Activated effector memory CD4-positive, alpha-beta T cell treated with Interleukin-2 at 50 U/mL for 16 hours (primary cell): Measurements from ENCODE around the gene ZDHHC14.

Experiments
- DNase-seq: peaks from one replicate; pipeline ENCODE4 v3.0.0-alpha.2; 2020

The ZDHHC14 gene

GRCh38 chr6:157607317-157608109 is 226.5 kb downstream of the ZDHHC14 start:
- no peak for DNase-seq

- DNase-seq = no peak
Measured at GRCh38 chr6:157608221-157609075, 227.5 kb downstream of the ZDHHC14 start.

GRCh38 chr6:157609117-157609516 is 228.1 kb downstream of the ZDHHC14 start:
- DNase-seq = no peak

DNA sequence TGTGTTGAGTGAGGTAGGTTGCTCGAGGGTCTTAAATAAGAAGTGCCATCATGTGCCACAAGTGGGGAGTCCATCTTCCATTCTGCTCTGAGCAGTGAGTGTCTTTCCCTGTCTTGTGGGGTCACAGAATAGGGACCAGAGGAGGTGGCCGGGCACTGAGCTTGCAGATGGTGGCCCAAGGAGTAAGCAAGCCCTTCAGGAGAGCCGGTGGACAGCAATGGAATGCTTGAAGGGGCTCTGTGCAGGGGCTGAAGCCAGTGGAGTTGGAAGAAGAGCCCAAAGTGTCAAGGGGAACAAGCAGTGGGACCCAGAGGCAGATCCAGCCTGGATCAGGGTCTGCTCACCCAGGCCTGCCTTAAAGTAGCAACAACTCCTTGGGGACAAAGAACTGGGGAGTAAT is 228.6 kb downstream of the ZDHHC14 start:
- DNase-seq = no peak

GRCh38 chr6:157610451-157610999 is 229.5 kb downstream of the ZDHHC14 start:
- no peak for DNase-seq

DNA sequence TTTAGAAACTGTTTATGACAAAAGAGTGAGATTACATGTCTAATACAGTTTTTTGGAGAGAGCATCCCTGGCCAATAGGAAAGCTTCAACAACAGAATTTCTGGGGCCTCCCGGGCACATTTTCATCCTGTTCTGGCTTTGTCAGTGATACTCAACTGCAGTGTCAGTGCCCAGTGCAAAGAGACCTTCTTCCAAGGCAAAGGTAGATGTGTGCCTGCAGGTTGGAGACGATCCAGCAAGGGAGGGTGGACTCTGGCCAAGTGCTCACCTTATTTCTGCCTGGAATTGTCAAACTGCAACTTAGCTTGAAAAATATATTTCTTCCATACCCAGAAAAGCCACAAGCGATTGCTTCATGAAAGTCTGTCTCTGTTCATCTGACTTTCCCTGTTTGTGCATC is 230.4 kb downstream of the ZDHHC14 start:
- no peak for DNase-seq

GRCh38 chr6:157613011-157613522 is 232.1 kb downstream of the ZDHHC14 start:
- no peak for DNase-seq

- no peak for DNase-seq
Measured at GRCh38 chr6:157614026-157614568, 233.1 kb downstream of the ZDHHC14 start.

- no peak for DNase-seq
Measured at GRCh38 chr6:157615420-157615769, 234.4 kb downstream of the ZDHHC14 start.

DNA sequence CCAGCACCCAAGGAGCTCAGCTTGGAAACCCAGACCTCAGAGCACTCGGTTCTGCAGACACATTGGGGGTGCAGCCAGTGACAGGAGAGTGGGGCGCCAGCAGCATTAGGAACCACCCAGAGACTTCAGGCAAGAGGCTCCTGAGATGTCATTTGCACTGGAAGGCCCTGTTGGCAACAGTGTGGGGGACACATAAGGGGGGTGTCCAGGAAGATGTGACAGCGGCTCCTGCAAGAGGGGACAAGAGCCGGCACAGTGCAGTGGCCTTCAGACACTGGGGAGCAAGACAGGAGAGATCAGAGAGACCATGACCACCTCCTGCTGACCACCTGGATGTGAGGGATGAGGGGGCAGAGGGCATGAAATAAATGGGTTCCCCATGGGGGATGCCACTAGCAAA is 235.0 kb downstream of the ZDHHC14 start:
- DNase-seq = no peak

GRCh38 chr6:157620944-157621343 is 240.0 kb downstream of the ZDHHC14 start:
- no peak for DNase-seq

DNA sequence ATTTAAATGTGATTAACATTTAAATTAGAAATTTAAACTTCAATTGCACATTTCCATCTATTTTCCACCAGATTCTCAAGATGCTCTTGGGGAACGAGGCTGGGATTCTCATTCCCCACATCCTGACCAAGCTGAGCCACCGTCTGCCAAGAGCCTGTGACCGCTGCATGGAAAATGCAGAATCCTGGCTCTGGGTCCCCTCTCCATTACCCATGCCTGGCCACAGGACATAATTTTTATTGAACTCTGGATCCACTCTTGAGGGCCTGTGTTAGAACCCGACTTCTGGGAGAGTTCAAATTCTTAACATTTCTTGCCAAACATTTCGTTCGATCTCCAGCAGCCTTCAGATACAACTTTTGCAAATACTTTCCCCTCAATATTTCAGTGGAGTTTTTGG is 240.4 kb downstream of the ZDHHC14 start:
- no peak for DNase-seq

GRCh38 chr6:157622427-157622826 is 241.4 kb downstream of the ZDHHC14 start:
- no peak for DNase-seq

DNA sequence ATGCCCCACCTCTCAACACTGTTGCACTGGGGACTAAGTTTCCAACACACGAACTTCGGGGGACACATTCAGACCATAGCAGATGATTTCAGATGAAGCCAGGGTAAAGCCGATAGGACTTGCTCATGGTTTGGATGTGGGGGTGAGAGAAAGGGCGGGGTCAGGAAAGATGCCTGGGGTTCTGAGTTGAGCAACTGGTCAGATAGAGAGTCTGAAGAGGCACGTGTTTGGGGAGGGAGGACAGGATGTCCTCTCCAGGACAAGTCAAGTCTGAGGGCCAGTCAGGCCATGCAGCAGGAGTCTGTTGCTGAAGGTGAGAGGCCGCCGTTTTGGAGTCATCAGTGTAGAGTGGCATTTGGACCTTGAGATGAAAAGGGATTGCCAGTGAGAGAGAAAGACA is 244.1 kb downstream of the ZDHHC14 start:
- no peak for DNase-seq

- no peak for DNase-seq
Measured at GRCh38 chr6:157625764-157626163, 244.8 kb downstream of the ZDHHC14 start.

DNA sequence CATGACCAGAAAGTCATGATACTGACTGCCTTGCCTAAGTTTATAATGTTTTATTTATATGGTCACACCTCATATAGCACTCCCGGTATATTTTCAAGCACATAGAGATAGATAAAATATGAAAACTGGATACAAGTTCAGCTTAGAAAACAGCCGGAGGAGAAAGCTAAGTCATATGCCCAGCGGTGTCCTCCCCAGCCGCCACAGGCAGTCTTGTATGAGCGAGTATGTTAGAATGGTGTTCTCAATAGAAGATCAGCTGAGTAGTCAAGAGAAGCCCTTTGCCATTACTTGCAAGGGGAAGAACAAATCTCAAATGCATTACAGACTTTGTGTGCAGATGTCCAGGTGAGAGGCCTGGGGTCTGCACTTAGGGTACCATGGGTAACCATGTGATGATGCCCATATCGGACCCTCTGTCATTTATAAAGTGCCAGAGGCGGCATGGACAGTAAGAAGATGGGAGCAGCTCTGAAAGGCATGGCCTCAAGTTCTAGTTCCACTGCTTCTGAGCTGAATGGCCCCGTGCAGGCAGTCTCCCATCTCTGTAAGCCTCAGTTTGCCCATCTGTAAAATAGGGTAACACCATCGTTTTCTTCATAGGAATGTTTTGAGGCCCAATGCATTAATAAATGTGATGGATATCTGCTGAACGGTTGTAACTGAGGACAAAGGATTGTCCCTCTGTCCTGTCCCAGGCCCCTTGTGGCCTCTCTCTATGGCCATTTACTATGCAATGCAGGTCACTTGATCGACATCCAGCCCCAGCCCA is 246.4 kb downstream of the ZDHHC14 start:
- DNase-seq = no peak

- DNase-seq = no peak
Measured at GRCh38 chr6:157628463-157628862, 247.5 kb downstream of the ZDHHC14 start.

DNA sequence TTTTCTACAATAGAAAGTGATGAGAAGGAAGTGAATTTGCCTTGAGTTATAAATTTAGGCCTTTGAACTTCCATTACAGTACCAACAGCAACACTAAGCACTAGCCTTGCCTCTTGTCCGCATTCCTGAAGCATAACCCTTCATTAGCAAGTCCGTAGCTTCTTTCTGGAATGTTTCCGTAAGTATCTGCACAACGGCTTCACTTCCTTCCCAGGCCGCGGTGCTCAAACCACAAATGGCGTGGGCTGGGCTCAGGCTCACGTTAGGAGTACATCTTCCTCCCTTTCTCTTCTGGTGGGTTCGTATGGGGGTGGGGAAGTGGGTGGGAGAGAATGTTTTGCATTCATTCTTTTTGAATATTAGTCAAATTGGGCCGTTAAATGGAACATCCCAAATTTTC is 248.2 kb downstream of the ZDHHC14 start:
- DNase-seq = no peak

GRCh38 chr6:157630463-157631080 is 249.6 kb downstream of the ZDHHC14 start:
- DNase-seq = no peak

DNA sequence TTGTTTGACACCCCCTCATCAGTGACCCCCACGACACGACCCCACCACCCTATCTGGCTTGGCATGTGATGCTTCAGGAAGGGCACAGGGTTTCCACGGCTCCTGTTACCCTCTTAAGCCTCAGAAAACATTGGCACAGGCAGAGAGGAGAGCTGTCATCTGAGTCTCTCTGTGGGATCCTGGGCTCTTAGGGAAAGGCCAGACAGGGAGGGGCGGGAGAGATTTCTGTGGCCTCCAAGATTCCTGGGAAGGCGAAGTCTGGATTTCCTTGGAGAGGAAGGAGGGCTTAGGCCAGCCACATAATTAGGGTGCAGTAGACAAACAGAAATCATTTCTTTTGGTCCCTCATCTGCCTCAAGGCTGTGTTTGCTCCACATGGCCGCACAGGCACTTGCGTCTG is 250.4 kb downstream of the ZDHHC14 start:
- no peak for DNase-seq

- DNase-seq = no peak
Measured at GRCh38 chr6:157631838-157632614, 251.0 kb downstream of the ZDHHC14 start.
